Measurements from ENCODE around the gene LAMB3. TPM values are rescaled to one million over a fixed set of nuclear protein-coding genes. Genes with fewer than 3 reads are reported as not detected.

Gene LAMB3
- total RNA-seq, 1 donor from 2014 or later, result 0.52 TPM

GRCh38 chr1:209601809-209602657, 50.2 kb downstream of the LAMB3 start:
- Histone ChIP-seq H3K9me3 (ENCODE audit: control insufficient read depth in 3 of 3, low read length in 3 of 3) (no peaks in the 10 kb centered on the region), H3K27ac (ENCODE audit: low read depth, low read length) (no peak overlapping the region), H3K9ac (ENCODE audit: low read depth in 1 of 3, low read length in 3 of 3) (no peak overlapping the region), H3K27me3 (ENCODE audit: control insufficient read depth in 3 of 3, insufficient read depth in 3 of 3, low read length in 3 of 3) (no peaks in the 10 kb centered on the region), H3K4me3 (ENCODE audit: low read length in 3 of 3) (no peak overlapping the region), H3K36me3 (ENCODE audit: control insufficient read depth in 3 of 3, insufficient read depth in 3 of 3, low read length in 3 of 3) (no peaks in the 10 kb centered on the region), H3K4me1 (ENCODE audit: control insufficient read depth in 3 of 3, insufficient read depth in 3 of 3, low read length in 3 of 3) (peaks cover 0 to 3% (median 0%) of the 10 kb centered on the region in 3 donors)

GRCh38 chr1:209600541-209600940, 51.7 kb downstream of the LAMB3 start:
- no peak overlapping the region for H3K27ac ChIP-seq (ENCODE audit: low read depth, low read length)
- H3K9me3 ChIP-seq (ENCODE audit: control insufficient read depth in 3 of 3, low read length in 3 of 3), result no peaks in the 10 kb centered on the region
- H3K27me3 ChIP-seq (ENCODE audit: control insufficient read depth in 3 of 3, insufficient read depth in 3 of 3, low read length in 3 of 3), result peaks cover 0 to 3% (median 0%) of the 10 kb centered on the region in 3 donors
- no peak overlapping the region for H3K9ac ChIP-seq (ENCODE audit: low read depth in 1 of 3, low read length in 3 of 3)
- H3K36me3 ChIP-seq (ENCODE audit: control insufficient read depth in 3 of 3, insufficient read depth in 3 of 3, low read length in 3 of 3), result no peaks in the 10 kb centered on the region
- peaks cover 0 to 3% (median 0%) of the 10 kb centered on the region in 3 donors for H3K4me1 ChIP-seq (ENCODE audit: control insufficient read depth in 3 of 3, insufficient read depth in 3 of 3, low read length in 3 of 3)
- no peak overlapping the region for H3K4me3 ChIP-seq (ENCODE audit: low read length in 3 of 3)

- Histone ChIP-seq H3K27me3 (ENCODE audit: control insufficient read depth in 3 of 3, insufficient read depth in 3 of 3, low read length in 3 of 3) (peaks cover 0 to 3% (median 0%) of the 10 kb centered on the region in 3 donors), H3K9me3 (ENCODE audit: control insufficient read depth in 3 of 3, low read length in 3 of 3) (no peaks in the 10 kb centered on the region), H3K27ac (ENCODE audit: low read depth, low read length) (no peak overlapping the region), H3K4me1 (ENCODE audit: control insufficient read depth in 3 of 3, insufficient read depth in 3 of 3, low read length in 3 of 3) (peaks cover 0 to 3% (median 0%) of the 10 kb centered on the region in 3 donors), H3K9ac (ENCODE audit: low read depth in 1 of 3, low read length in 3 of 3) (no peak overlapping the region), H3K36me3 (ENCODE audit: control insufficient read depth in 3 of 3, insufficient read depth in 3 of 3, low read length in 3 of 3) (no peaks in the 10 kb centered on the region), H3K4me3 (ENCODE audit: low read length in 3 of 3) (no peak overlapping the region)
Measured at GRCh38 chr1:209598227-209598626, 54.0 kb downstream of the LAMB3 start.

- H3K9me3 ChIP-seq (ENCODE audit: control insufficient read depth in 3 of 3, low read length in 3 of 3), result no peaks in the 10 kb centered on the region
- peaks cover 0 to 3% (median 0%) of the 10 kb centered on the region in 3 donors for H3K4me1 ChIP-seq (ENCODE audit: control insufficient read depth in 3 of 3, insufficient read depth in 3 of 3, low read length in 3 of 3)
- no peak overlapping the region for H3K4me3 ChIP-seq (ENCODE audit: low read length in 3 of 3)
- H3K36me3 ChIP-seq (ENCODE audit: control insufficient read depth in 3 of 3, insufficient read depth in 3 of 3, low read length in 3 of 3), result no peaks in the 10 kb centered on the region
- peaks cover 0 to 3% (median 1%) of the 10 kb centered on the region in 3 donors for H3K27me3 ChIP-seq (ENCODE audit: control insufficient read depth in 3 of 3, insufficient read depth in 3 of 3, low read length in 3 of 3)
- no peak overlapping the region for H3K27ac ChIP-seq (ENCODE audit: low read depth, low read length)
- H3K9ac ChIP-seq (ENCODE audit: low read depth in 1 of 3, low read length in 3 of 3), result no peak overlapping the region
Measured at GRCh38 chr1:209597499-209597898, 54.7 kb downstream of the LAMB3 start.

- H3K27me3 ChIP-seq (ENCODE audit: control insufficient read depth in 3 of 3, insufficient read depth in 3 of 3, low read length in 3 of 3), result peaks cover 0 to 4% (median 3%) of the 10 kb centered on the region in 3 donors
- no peaks in the 10 kb centered on the region for H3K9me3 ChIP-seq (ENCODE audit: control insufficient read depth in 3 of 3, low read length in 3 of 3)
- H3K27ac ChIP-seq (ENCODE audit: low read depth, low read length), result no peak overlapping the region
- no peak overlapping the region for H3K4me3 ChIP-seq (ENCODE audit: low read length in 3 of 3)
- H3K36me3 ChIP-seq (ENCODE audit: control insufficient read depth in 3 of 3, insufficient read depth in 3 of 3, low read length in 3 of 3), result no peaks in the 10 kb centered on the region
- no peaks in the 10 kb centered on the region for H3K4me1 ChIP-seq (ENCODE audit: control insufficient read depth in 3 of 3, insufficient read depth in 3 of 3, low read length in 3 of 3)
- H3K9ac ChIP-seq (ENCODE audit: low read depth in 1 of 3, low read length in 3 of 3), result no peak overlapping the region
Measured at GRCh38 chr1:209595599-209596285, 56.5 kb downstream of the LAMB3 start.

GRCh38 chr1:209595028-209595427, 57.2 kb downstream of the LAMB3 start:
- no peak overlapping the region for H3K4me3 ChIP-seq (ENCODE audit: low read length in 3 of 3)
- no peak overlapping the region for H3K27ac ChIP-seq (ENCODE audit: low read depth, low read length)
- H3K9ac ChIP-seq (ENCODE audit: low read depth in 1 of 3, low read length in 3 of 3), result no peak overlapping the region
- H3K27me3 ChIP-seq (ENCODE audit: control insufficient read depth in 3 of 3, insufficient read depth in 3 of 3, low read length in 3 of 3), result peaks cover 0 to 4% (median 3%) of the 10 kb centered on the region in 3 donors
- no peaks in the 10 kb centered on the region for H3K36me3 ChIP-seq (ENCODE audit: control insufficient read depth in 3 of 3, insufficient read depth in 3 of 3, low read length in 3 of 3)
- H3K4me1 ChIP-seq (ENCODE audit: control insufficient read depth in 3 of 3, insufficient read depth in 3 of 3, low read length in 3 of 3), result no peaks in the 10 kb centered on the region
- H3K9me3 ChIP-seq (ENCODE audit: control insufficient read depth in 3 of 3, low read length in 3 of 3), result no peaks in the 10 kb centered on the region

GRCh38 chr1:209594440-209594839, 57.8 kb downstream of the LAMB3 start:
- H3K9me3 ChIP-seq (ENCODE audit: control insufficient read depth in 3 of 3, low read length in 3 of 3), result no peaks in the 10 kb centered on the region
- no peak overlapping the region for H3K27ac ChIP-seq (ENCODE audit: low read depth, low read length)
- H3K4me1 ChIP-seq (ENCODE audit: control insufficient read depth in 3 of 3, insufficient read depth in 3 of 3, low read length in 3 of 3), result no peaks in the 10 kb centered on the region
- H3K9ac ChIP-seq (ENCODE audit: low read depth in 1 of 3, low read length in 3 of 3), result no peak overlapping the region
- peaks cover 0 to 4% (median 3%) of the 10 kb centered on the region in 3 donors for H3K27me3 ChIP-seq (ENCODE audit: control insufficient read depth in 3 of 3, insufficient read depth in 3 of 3, low read length in 3 of 3)
- no peaks in the 10 kb centered on the region for H3K36me3 ChIP-seq (ENCODE audit: control insufficient read depth in 3 of 3, insufficient read depth in 3 of 3, low read length in 3 of 3)
- no peak overlapping the region for H3K4me3 ChIP-seq (ENCODE audit: low read length in 3 of 3)

GRCh38 chr1:209593747-209594146, 58.5 kb downstream of the LAMB3 start:
- peaks cover 0 to 4% (median 3%) of the 10 kb centered on the region in 3 donors for H3K27me3 ChIP-seq (ENCODE audit: control insufficient read depth in 3 of 3, insufficient read depth in 3 of 3, low read length in 3 of 3)
- no peak overlapping the region for H3K27ac ChIP-seq (ENCODE audit: low read depth, low read length)
- no peaks in the 10 kb centered on the region for H3K4me1 ChIP-seq (ENCODE audit: control insufficient read depth in 3 of 3, insufficient read depth in 3 of 3, low read length in 3 of 3)
- H3K4me3 ChIP-seq (ENCODE audit: low read length in 3 of 3), result no peak overlapping the region
- no peaks in the 10 kb centered on the region for H3K9me3 ChIP-seq (ENCODE audit: control insufficient read depth in 3 of 3, low read length in 3 of 3)
- H3K36me3 ChIP-seq (ENCODE audit: control insufficient read depth in 3 of 3, insufficient read depth in 3 of 3, low read length in 3 of 3), result no peaks in the 10 kb centered on the region
- H3K9ac ChIP-seq (ENCODE audit: low read depth in 1 of 3, low read length in 3 of 3), result no peak overlapping the region

GRCh38 chr1:209590405-209590804, 61.8 kb downstream of the LAMB3 start:
- Histone ChIP-seq H3K27ac (ENCODE audit: low read depth, low read length) (no peak overlapping the region), H3K4me1 (ENCODE audit: control insufficient read depth in 3 of 3, insufficient read depth in 3 of 3, low read length in 3 of 3) (peaks cover 3 to 8% (median 5%) of the 10 kb centered on the region in 3 donors), H3K27me3 (ENCODE audit: control insufficient read depth in 3 of 3, insufficient read depth in 3 of 3, low read length in 3 of 3) (peaks cover 0 to 7% (median 4%) of the 10 kb centered on the region in 3 donors), H3K4me3 (ENCODE audit: low read length in 3 of 3) (no peak overlapping the region), H3K36me3 (ENCODE audit: control insufficient read depth in 3 of 3, insufficient read depth in 3 of 3, low read length in 3 of 3) (no peaks in the 10 kb centered on the region), H3K9me3 (ENCODE audit: control insufficient read depth in 3 of 3, low read length in 3 of 3) (no peaks in the 10 kb centered on the region), H3K9ac (ENCODE audit: low read depth in 1 of 3, low read length in 3 of 3) (no peak overlapping the region)

GRCh38 chr1:209589863-209590262, 62.4 kb downstream of the LAMB3 start:
- no peak overlapping the region for H3K4me3 ChIP-seq (ENCODE audit: low read length in 3 of 3)
- no peaks in the 10 kb centered on the region for H3K9me3 ChIP-seq (ENCODE audit: control insufficient read depth in 3 of 3, low read length in 3 of 3)
- no peak overlapping the region for H3K9ac ChIP-seq (ENCODE audit: low read depth in 1 of 3, low read length in 3 of 3)
- H3K27ac ChIP-seq (ENCODE audit: low read depth, low read length), result no peak overlapping the region
- H3K4me1 ChIP-seq (ENCODE audit: control insufficient read depth in 3 of 3, insufficient read depth in 3 of 3, low read length in 3 of 3), result peaks cover 6 to 12% (median 9%) of the 10 kb centered on the region in 3 donors
- H3K36me3 ChIP-seq (ENCODE audit: control insufficient read depth in 3 of 3, insufficient read depth in 3 of 3, low read length in 3 of 3), result no peaks in the 10 kb centered on the region
- H3K27me3 ChIP-seq (ENCODE audit: control insufficient read depth in 3 of 3, insufficient read depth in 3 of 3, low read length in 3 of 3), result peaks cover 3 to 7% (median 4%) of the 10 kb centered on the region in 3 donors
